SK-N-SH (cell line): Measurements from ENCODE around the gene KCTD19. TPM values are rescaled to one million over a fixed set of nuclear protein-coding genes. Genes with fewer than 3 reads are reported as not detected.

ENCODE experiments used
- CTCF ChIA-PET: fragments of 300-600, 350-600 bp; formaldehyde crosslinking; extraction: SDS; loops from one replicate; lab custom pipeline; 2021; lab: Yijun Ruan, JAX
- POLR2A ChIA-PET: fragments of 350-600 bp; sonication (Branson Sonifier 250); formaldehyde crosslinking; extraction: SDS; loops from one replicate; lab custom pipeline; 2020; ENCODE audit warnings: antibody characterized with exemption, inconsistent platforms; lab: Yijun Ruan, JAX
- DNase-seq: peaks from one replicate; pipeline ENCODE4 v3.0.0; 2012
- H2AFZ ChIP-seq: fragments of 200-600 bp; sonication (generic); 2 replicates; pipeline ENCODE4 v1.8.1; 2016; ENCODE audit warnings: antibody characterized with exemption, mild to moderate bottlenecking, low read depth
- H3F3A ChIP-seq: fragments of 200-600 bp; sonication (generic); replicated peaks from 2 replicates; pipeline ENCODE3; 2016; ENCODE audit warnings: antibody characterized with exemption, mild to moderate bottlenecking; ENCODE audit not compliant: insufficient read depth
- H3K27ac ChIP-seq, 2 experiments: fragments of 200-500 bp in 1 of 2; fragments of 200-600 bp in 1 of 2; sonication (Bioruptor generic) in 1 of 2; sonication (generic), shearing (Covaris generic) in 1 of 2; 2 replicates each; pipeline versions ENCODE4 v1.5.1 to v1.6.1; 2014 to 2016; ENCODE audit warnings: low read depth in 2 of 2, inconsistent platforms in 1 of 2, low read length in 1 of 2, mild to moderate bottlenecking in 1 of 2, mixed read lengths in 1 of 2
- H3K27me3 ChIP-seq: fragments of 200-600 bp; sonication (generic), shearing (Covaris generic); 2 replicates; pipeline ENCODE4 v1.6.1; 2016; ENCODE audit warnings: mixed run types; ENCODE audit not compliant: insufficient read depth
- H3K36me3 ChIP-seq, 2 experiments: fragments of 200-500 bp in 1 of 2; fragments of 200-600 bp in 1 of 2; sonication (Bioruptor generic) in 1 of 2; sonication (generic) in 1 of 2; replicated peaks in 1 of 2; 2 replicates each; pipeline versions ENCODE3 to v1.5.1; 2014 to 2016; ENCODE audit warnings: low read length in 1 of 2, mild to moderate bottlenecking in 1 of 2; ENCODE audit not compliant: insufficient read depth in 2 of 2, control insufficient read depth in 1 of 2
- H3K4me1 ChIP-seq, 2 experiments: fragments of 200-500 bp in 1 of 2; fragments of 200-600 bp in 1 of 2; sonication (Bioruptor generic) in 1 of 2; sonication (generic), shearing (Covaris generic) in 1 of 2; 2 replicates each; pipeline versions ENCODE4 v1.5.1 to v1.6.1; 2014 to 2016; ENCODE audit warnings: low read depth in 1 of 2, low read length in 1 of 2, mixed run types in 1 of 2; ENCODE audit not compliant: insufficient read depth in 2 of 2, control insufficient read depth in 1 of 2
- H3K4me2 ChIP-seq: fragments of 200-600 bp; sonication (generic), shearing (Covaris generic); 2 replicates; pipeline ENCODE4 v1.6.1; 2017; ENCODE audit warnings: mixed run types
- H3K4me3 ChIP-seq, 2 experiments: fragments of 200-500 bp in 1 of 2; fragments of 200-600 bp in 1 of 2; sonication (Bioruptor generic) in 1 of 2; sonication (generic), shearing (Covaris generic) in 1 of 2; 2 replicates each; pipeline versions ENCODE4 v1.5.1 to v1.8.1; 2014 to 2016; ENCODE audit warnings: low read depth in 2 of 2, inconsistent platforms in 1 of 2, low read length in 1 of 2, mild to moderate bottlenecking in 1 of 2, mixed read lengths in 1 of 2, moderate library complexity in 1 of 2
- H3K79me2 ChIP-seq: fragments of 200-600 bp; sonication (generic); 2 replicates; pipeline ENCODE4 v1.8.1; 2017; ENCODE audit warnings: mild to moderate bottlenecking; ENCODE audit not compliant: insufficient read depth
- H3K9ac ChIP-seq: fragments of 200-600 bp; sonication (generic); 2 replicates; pipeline ENCODE4 v1.6.1; 2017; ENCODE audit warnings: mixed run types
- H3K9me2 ChIP-seq: fragments of 200-600 bp; sonication (generic); 2 replicates; pipeline ENCODE4 v1.6.1; 2017; ENCODE audit warnings: mixed run types
- H3K9me3 ChIP-seq: fragments of 200-600 bp; sonication (generic); 2 replicates; pipeline ENCODE4 v1.6.1; 2017; ENCODE audit warnings: mixed run types, mild to moderate bottlenecking, moderate library complexity
- H4K20me1 ChIP-seq: fragments of 200-600 bp; sonication (generic); 2 replicates; pipeline ENCODE4 v1.6.1; 2017; ENCODE audit warnings: mild to moderate bottlenecking, mixed run types; ENCODE audit not compliant: insufficient read depth
- EP300 ChIP-seq, 2 experiments: IDR thresholded peaks; 2 replicates each; pipeline versions ENCODE4 v1.4.0 to v1.6.1; 2012; ENCODE audit warnings: borderline replicate concordance in 1 of 2, low read depth in 1 of 2, low read length in 1 of 2
- EZH2phosphoT487 ChIP-seq: fragments of 200-600 bp; sonication (generic); IDR thresholded peaks from 2 replicates; pipeline ENCODE4 v1.6.1; 2017; ENCODE audit warnings: low read depth, mixed run types, mild to moderate bottlenecking, antibody characterized with exemption, moderate library complexity, borderline replicate concordance
- FOXJ3 ChIP-seq: sonication (generic); formaldehyde crosslinking; IDR thresholded peaks from 2 replicates; pipeline ENCODE4 v1.5.1; 2020; ENCODE audit warnings: mild to moderate bottlenecking, missing genetic modification reagents
- FOXM1 ChIP-seq: IDR thresholded peaks from 2 replicates; pipeline ENCODE4 v1.4.0; 2012; ENCODE audit warnings: low read depth, mild to moderate bottlenecking
- GATA2 ChIP-seq: sonication (generic); formaldehyde crosslinking; IDR thresholded peaks from 2 replicates; pipeline ENCODE4 v1.5.0; 2020; ENCODE audit warnings: mild to moderate bottlenecking, missing genetic modification reagents
- JUND ChIP-seq: IDR thresholded peaks from 2 replicates; pipeline ENCODE4 v1.4.0; 2012
- MAX ChIP-seq: IDR thresholded peaks from 2 replicates; pipeline ENCODE4 v1.4.0; 2012; ENCODE audit warnings: low read depth
- MXI1 ChIP-seq: IDR thresholded peaks from 2 replicates; pipeline ENCODE4 v1.6.1; 2012; ENCODE audit warnings: mild to moderate bottlenecking, low read depth, low read length, improper control_type of control experiment
- NRF1 ChIP-seq: IDR thresholded peaks from 2 replicates; pipeline ENCODE4 v1.6.1; 2012; ENCODE audit warnings: low read depth, mild to moderate bottlenecking, low read length
- POLR2AphosphoS5 ChIP-seq: IDR thresholded peaks from 2 replicates; pipeline ENCODE4 v1.6.1; 2012; ENCODE audit warnings: low read depth, low read length
- RAD21 ChIP-seq: IDR thresholded peaks from 2 replicates; pipeline ENCODE4 v1.6.1; 2012; ENCODE audit warnings: mild to moderate bottlenecking, low read length
- RXRA ChIP-seq: IDR thresholded peaks from 2 replicates; pipeline ENCODE4 v1.4.0; 2012; ENCODE audit warnings: low read depth, mild to moderate bottlenecking, borderline replicate concordance
- TAF1 ChIP-seq: IDR thresholded peaks from 2 replicates; pipeline ENCODE4 v1.6.1; 2012; ENCODE audit warnings: low read depth, mild to moderate bottlenecking, low read length, moderate library complexity, borderline replicate concordance
- TCF12 ChIP-seq: IDR thresholded peaks from 2 replicates; pipeline ENCODE4 v1.4.0; 2012
- USF2 ChIP-seq: fragments of 150-350 bp; IDR thresholded peaks from 2 replicates; pipeline ENCODE4 v1.6.1; 2017; ENCODE audit warnings: antibody characterized with exemption, low read length, low read depth, borderline replicate concordance
- WGBS: methylation state at CpG from one replicate; pipeline ENCODE4 v1.1.6; 2017; ENCODE audit warnings: low lambda C conversion rate; 5-methylcytosine and 5-hydroxymethylcytosine counted together
- polyA plus RNA-seq, 3 experiments: library from polyadenylated mRNA; depleted of rRNA; stranded (reverse); fragments of >200 nt; gene quantifications; 2 replicates each; pipeline ENCODE4 v1.2.3, GENCODE V29; 2012
- TF ChIP-seq, protein P1 (sequence below): IDR thresholded peaks from 2 replicates; pipeline ENCODE4 v1.6.1; 2012; ENCODE audit warnings: mild to moderate bottlenecking, low read depth, low read length, moderate library complexity
- TF ChIP-seq, protein P2 (sequence below): IDR thresholded peaks from 2 replicates; pipeline ENCODE4 v1.4.0; 2012; ENCODE audit warnings: low read depth, borderline replicate concordance

The KCTD19 gene
- polyA plus RNA-seq, 1 of the 3 experiments (the other 2 are of a cell fraction) = 1.8 TPM

GRCh38 chr16:67287960-67288359 lies 38.6 kb downstream of the KCTD19 start:
- Histone ChIP-seq H3F3A (peaks cover 7% of the 10 kb centered on the region), H3K4me3 (no peak overlapping the region), H3K79me2 (no peaks in the 10 kb centered on the region), H3K4me1 (peaks cover 0 to 21% of the 10 kb centered on the region in 2 experiments; a peak in 1 of 4 replicates), H2AFZ (no peak overlapping the region), H3K4me2 (no peak overlapping the region), H3K36me3 (peaks cover 3 to 26% of the 10 kb centered on the region in 2 experiments), H3K27me3 (no peaks in the 10 kb centered on the region), H3K9me2 (no peaks in the 10 kb centered on the region), H4K20me1 (no peaks in the 10 kb centered on the region), H3K27ac (no peak overlapping the region), H3K9ac (no peak overlapping the region), H3K9me3 (no peaks in the 10 kb centered on the region)
- DNase-seq = no peak
- CTCF ChIA-PET = interaction anchor here (1.1 to 1.7 kb wide), 3 partner anchors 40 to 233 kb away, joined by 3 to 5 read pairs (median 4); partner anchors contain the start of gene ZDHHC1
- no peak for TF ChIP-seq GATA2 (CRISPR knock-in tag)
- TF ChIP-seq EP300 (IDR thresholded peaks at IDR 0.05; ENCODE audit: borderline replicate concordance in 1 of 2, low read depth in 1 of 2, low read length in 1 of 2) = no peak
- no peak for TF ChIP-seq TAF1
- TF ChIP-seq MXI1 = no peak
- TF ChIP-seq EZH2phosphoT487 = no peak
- TF ChIP-seq RXRA = no peak
- no peak for TF ChIP-seq MAX
- TF ChIP-seq NRF1 = no peak
- TF ChIP-seq POLR2AphosphoS5 = no peak
- TF ChIP-seq FOXJ3 = no peak
- TF ChIP-seq TCF12 = no peak
- TF ChIP-seq USF2 = no peak
- POLR2A ChIA-PET = no interaction called here
- WGBS = 94% methylated on average over 2 of the region's 14 CpGs

DNA sequence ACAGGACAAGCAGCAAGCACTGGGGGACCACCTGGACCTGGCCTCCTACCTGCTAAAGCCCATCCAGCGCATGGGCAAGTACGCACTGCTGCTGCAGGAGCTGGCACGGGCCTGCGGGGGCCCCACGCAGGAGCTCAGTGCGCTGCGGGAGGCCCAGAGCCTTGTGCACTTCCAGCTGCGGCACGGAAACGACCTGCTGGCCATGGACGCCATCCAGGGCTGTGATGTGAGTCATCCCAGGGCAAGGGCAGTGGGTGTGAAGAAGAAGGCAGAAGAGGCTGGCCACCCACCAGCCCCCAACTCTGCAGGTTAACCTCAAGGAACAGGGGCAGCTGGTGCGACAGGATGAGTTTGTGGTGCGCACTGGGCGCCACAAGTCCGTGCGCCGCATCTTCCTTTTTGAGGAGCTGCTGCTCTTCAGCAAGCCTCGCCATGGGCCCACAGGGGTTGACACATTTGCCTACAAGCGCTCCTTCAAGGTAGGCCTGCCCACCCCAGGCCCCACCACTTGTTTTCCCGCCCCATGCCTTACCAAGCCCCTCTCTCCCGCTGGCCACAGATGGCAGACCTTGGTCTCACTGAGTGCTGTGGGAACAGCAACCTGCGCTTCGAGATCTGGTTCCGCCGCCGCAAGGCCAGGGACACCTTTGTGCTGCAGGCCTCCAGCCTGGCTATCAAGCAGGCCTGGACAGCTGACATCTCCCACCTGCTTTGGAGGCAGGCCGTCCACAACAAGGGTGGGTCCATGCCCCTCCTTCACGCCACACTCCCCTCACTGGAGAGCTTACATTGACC lies 39.9 kb downstream of the KCTD19 start:
- no peak overlapping the region for H3K27ac ChIP-seq
- no peak for TF ChIP-seq FOXM1
- no peak for TF ChIP-seq RAD21
- TF ChIP-seq, protein P1, sequence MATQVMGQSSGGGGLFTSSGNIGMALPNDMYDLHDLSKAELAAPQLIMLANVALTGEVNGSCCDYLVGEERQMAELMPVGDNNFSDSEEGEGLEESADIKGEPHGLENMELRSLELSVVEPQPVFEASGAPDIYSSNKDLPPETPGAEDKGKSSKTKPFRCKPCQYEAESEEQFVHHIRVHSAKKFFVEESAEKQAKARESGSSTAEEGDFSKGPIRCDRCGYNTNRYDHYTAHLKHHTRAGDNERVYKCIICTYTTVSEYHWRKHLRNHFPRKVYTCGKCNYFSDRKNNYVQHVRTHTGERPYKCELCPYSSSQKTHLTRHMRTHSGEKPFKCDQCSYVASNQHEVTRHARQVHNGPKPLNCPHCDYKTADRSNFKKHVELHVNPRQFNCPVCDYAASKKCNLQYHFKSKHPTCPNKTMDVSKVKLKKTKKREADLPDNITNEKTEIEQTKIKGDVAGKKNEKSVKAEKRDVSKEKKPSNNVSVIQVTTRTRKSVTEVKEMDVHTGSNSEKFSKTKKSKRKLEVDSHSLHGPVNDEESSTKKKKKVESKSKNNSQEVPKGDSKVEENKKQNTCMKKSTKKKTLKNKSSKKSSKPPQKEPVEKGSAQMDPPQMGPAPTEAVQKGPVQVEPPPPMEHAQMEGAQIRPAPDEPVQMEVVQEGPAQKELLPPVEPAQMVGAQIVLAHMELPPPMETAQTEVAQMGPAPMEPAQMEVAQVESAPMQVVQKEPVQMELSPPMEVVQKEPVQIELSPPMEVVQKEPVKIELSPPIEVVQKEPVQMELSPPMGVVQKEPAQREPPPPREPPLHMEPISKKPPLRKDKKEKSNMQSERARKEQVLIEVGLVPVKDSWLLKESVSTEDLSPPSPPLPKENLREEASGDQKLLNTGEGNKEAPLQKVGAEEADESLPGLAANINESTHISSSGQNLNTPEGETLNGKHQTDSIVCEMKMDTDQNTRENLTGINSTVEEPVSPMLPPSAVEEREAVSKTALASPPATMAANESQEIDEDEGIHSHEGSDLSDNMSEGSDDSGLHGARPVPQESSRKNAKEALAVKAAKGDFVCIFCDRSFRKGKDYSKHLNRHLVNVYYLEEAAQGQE = no peak
- TF ChIP-seq USF2 = no peak
- TF ChIP-seq, protein P2, sequence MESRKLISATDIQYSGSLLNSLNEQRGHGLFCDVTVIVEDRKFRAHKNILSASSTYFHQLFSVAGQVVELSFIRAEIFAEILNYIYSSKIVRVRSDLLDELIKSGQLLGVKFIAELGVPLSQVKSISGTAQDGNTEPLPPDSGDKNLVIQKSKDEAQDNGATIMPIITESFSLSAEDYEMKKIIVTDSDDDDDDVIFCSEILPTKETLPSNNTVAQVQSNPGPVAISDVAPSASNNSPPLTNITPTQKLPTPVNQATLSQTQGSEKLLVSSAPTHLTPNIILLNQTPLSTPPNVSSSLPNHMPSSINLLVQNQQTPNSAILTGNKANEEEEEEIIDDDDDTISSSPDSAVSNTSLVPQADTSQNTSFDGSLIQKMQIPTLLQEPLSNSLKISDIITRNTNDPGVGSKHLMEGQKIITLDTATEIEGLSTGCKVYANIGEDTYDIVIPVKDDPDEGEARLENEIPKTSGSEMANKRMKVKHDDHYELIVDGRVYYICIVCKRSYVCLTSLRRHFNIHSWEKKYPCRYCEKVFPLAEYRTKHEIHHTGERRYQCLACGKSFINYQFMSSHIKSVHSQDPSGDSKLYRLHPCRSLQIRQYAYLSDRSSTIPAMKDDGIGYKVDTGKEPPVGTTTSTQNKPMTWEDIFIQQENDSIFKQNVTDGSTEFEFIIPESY = no peak
- no peak for TF ChIP-seq EP300 (IDR thresholded peaks at IDR 0.05; ENCODE audit: borderline replicate concordance in 1 of 2, low read depth in 1 of 2, low read length in 1 of 2)
- no peak for TF ChIP-seq MXI1
- TF ChIP-seq NRF1 = no peak
- no peak for TF ChIP-seq JUND
- H3K27me3 ChIP-seq = no peaks in the 10 kb centered on the region
- H2AFZ ChIP-seq = no peak overlapping the region
- H3K9ac ChIP-seq = no peak overlapping the region
- 93% methylated on average over 17 of the region's 28 CpGs for WGBS
- H3K4me3 ChIP-seq = no peak overlapping the region
- H3K4me1 ChIP-seq = peaks cover 0 to 21% of the 10 kb centered on the region in 2 experiments; a peak in 1 of 4 replicates
- H3K4me2 ChIP-seq = no peak overlapping the region
- CTCF ChIA-PET = interaction anchor here (1.2 to 3.8 kb wide), 6 partner anchors 9 to 131 kb away, joined by 3 to 23 read pairs (median 12); partner anchors contain the start of genes FHOD1, KCTD19, LRRC36 and SLC9A5
- no peaks in the 10 kb centered on the region for H4K20me1 ChIP-seq
- POLR2A ChIA-PET = no interaction called here
- no peaks in the 10 kb centered on the region for H3K9me3 ChIP-seq
- no peaks in the 10 kb centered on the region for H3K79me2 ChIP-seq
- DNase-seq = no peak
- peaks cover 7 to 39% of the 10 kb centered on the region in 2 experiments for H3K36me3 ChIP-seq
- no peaks in the 10 kb centered on the region for H3K9me2 ChIP-seq
- H3F3A ChIP-seq = peaks cover 9% of the 10 kb centered on the region
